ENCODE measurements around the gene SYT3.
"Not testable (repeated sequence)": the region's sequence is repeated elsewhere in the genome, so short reads cannot be mapped to it uniquely, and the experiment has no call there.

SYT3 gene

DNA sequence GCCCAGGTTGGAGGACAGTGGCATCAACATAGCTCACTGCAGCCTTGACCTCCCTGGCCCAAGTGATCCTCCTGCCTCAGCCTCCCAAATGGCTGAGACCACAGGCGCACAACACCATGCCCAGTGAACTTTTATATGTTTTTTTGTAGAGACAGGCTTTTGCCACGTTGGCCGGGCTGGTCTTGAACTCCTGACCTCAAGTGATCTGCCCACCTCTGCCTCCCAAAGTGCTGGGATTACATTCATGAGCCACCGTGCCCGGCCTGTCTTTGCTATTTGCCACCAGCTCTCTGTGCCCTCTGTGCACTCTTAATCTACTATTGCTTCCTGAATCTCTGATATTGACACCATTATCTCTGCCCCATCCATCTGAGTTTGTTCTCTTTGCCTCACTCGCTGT lies 37.2 kb downstream of the SYT3 start:
- no peak for DNase-seq

- DNase-seq: no peak
Measured at GRCh38 chr19:50602089-50602422, 37.6 kb downstream of the SYT3 start.

GRCh38 chr19:50601407-50602088 lies 38.1 kb downstream of the SYT3 start:
- DNase-seq: no peak

DNA sequence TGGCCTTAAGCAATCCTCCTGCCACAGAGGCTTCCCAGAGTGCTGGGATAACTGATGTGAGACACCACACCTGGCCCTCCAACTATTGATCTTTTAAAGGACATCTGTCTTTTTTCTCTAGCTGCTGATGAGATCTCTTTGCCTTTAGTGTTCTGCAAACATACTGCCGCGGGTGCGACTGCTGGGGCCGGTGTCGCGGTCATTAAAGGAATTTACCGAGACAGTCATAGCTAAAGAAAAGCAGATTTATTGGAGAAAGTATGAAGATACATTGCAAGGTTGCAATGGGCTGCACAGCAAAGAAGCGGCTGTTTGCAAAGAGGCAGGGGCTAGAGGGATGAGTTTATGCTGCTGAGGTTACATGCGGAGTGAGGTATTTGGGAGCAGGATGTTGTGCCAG lies 40.3 kb downstream of the SYT3 start:
- no peak for DNase-seq

- no peak for DNase-seq
Measured at GRCh38 chr19:50590191-50590590, 49.5 kb downstream of the SYT3 start.

GRCh38 chr19:50581795-50582660 lies 57.7 kb downstream of the SYT3 start:
- not testable (repeated sequence) for DNase-seq

DNA sequence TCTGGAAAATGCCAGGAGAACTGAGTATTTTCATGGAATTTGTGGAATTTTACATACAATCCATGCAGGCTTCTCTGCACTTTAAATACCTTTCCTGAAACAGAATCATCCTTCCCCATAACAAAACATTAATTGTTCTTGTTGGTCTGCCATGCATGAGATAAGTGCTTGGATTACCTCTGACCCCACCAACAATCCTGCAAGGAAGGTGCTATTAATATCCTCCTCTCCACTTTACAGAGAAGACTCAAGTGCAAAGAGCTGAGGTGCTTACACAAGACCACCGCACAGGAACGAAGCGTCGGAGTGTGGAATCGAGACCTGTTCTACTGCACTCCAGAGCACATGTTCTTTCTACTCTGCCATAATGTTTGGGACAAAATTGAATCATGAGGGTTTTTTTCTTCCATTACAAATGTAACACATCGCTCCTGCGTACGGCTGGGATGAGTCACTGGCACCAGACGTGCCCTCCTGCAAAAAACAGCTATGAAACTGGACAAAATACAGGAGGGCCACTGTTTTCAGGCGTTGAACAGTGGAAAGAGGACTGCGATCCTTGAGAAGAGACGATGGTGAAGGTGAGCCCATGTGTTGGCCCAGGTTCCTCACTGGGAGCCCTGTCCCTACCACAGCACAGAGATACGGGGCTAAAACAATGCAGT lies 58.6 kb downstream of the SYT3 start:
- no peak for DNase-seq

DNA sequence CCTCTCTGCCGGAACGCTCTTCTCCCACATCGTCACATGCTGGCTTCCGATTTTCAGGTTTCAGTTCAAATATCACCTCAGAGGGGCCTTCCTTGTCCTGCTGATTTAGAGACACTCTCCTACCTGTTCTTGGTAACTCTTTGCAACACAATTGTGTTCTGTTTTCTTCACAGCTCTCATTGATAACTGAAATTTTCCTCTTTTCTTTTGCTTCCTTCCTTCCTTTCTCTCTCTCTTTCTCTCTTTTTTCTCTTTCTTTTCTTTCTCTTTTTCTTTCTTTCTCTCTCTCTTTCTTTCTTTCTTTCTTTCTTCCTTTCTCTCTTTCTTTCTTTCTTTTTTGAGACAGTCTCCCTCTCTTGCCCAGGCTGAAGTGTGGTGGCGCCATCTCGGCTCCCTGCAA lies 59.4 kb downstream of the SYT3 start:
- DNase-seq: no peak

- DNase-seq: not testable (repeated sequence)
Measured at GRCh38 chr19:50576769-50577168, 62.9 kb downstream of the SYT3 start.

GRCh38 chr19:50573741-50574461 lies 65.8 kb downstream of the SYT3 start:
- DNase-seq: no peak

All from DMS53 (cell line).